GM18951 (cell line): ENCODE data around the gene ASIC4.

Experiments
- POLR2A ChIP-seq: IDR thresholded peaks from 4 replicates; pipeline ENCODE4 v1.6.1; 2011; ENCODE audit warnings: mild to moderate bottlenecking; ENCODE audit not compliant: insufficient read length, insufficient read depth; ENCODE audit errors: extremely low read depth
- in situ Hi-C: fragments of 300-500 bp; cut with MboI; formaldehyde crosslinking; loops from one replicate; pipeline ENCODE4 v1.12.0; 2022; ENCODE audit warnings: low sequenced_read_pairs, mixed read lengths, inconsistent platforms; ENCODE audit not compliant: unreplicated experiment

Gene ASIC4

DNA sequence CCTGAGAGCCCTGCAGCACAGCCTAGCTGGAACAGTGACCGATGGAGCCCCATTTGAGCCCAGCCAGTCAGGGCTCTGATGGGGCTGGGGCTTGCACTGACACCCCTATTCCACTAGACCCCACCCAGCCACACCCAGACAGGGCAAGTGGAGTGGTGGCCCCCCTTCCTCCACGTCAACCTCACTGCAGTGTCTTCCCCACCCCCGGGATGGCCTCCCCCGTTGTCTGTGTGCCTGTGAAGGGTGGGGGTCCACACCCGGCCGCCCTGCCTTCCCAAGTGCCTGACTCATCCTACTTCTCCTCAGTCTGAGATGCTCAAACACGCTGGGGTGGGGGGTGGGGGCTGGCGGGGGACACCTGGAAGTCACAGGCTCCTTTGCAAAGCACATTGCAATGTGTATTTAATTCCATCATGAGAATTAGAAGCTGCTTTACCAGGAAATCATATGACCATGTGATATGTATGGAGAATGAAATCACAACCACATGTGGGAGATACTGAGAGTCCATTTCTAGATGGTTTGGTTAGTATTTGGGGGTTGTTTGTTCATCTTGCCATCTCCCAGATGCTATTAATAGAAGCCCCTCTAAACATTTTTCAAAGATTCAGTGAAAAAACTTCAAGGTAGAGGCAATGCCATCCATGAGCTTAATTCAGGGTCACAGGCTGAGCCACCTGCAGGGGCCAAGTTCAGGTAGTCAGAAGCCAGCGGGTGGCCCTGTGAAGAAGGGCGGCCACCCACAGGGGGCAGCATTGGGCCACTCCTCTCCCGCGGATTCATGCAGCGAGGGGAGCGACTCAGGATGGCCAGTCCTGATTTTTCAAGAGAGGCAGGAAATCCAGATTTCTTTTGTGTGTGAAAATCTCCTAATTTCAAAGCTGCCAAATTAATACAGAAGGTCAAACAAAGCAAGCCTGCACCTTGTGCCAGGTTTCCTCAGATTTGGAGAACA is 38.3 kb upstream of the ASIC4 start:
- TF ChIP-seq POLR2A: no peak
- in situ Hi-C loops: no loop called here

DNA sequence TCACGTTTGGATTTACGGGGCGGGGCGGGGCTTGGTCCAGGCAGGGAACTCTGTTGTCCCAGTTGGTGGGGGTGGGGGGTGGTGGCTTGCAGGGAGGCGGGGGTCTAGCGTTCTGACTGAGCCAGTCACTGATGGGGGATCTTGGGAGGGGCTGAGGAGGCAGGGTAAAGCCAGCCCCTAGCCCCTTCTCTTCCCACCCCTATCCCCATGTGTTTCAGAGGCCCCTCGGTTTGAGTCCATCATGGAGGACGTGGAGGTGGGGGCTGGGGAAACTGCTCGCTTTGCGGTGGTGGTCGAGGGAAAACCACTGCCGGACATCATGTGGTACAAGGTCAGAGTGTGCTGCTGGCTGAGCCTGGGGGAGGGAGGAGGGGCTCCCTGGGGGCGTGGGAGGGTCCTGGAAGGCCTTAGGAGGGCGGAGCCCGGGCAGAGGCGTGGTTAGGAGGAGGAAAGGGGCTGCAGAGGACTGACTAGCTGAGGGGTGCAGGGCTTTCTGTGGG is 37.6 kb upstream of the ASIC4 start:
- TF ChIP-seq POLR2A: no peak
- in situ Hi-C loops: no loop called here

DNA sequence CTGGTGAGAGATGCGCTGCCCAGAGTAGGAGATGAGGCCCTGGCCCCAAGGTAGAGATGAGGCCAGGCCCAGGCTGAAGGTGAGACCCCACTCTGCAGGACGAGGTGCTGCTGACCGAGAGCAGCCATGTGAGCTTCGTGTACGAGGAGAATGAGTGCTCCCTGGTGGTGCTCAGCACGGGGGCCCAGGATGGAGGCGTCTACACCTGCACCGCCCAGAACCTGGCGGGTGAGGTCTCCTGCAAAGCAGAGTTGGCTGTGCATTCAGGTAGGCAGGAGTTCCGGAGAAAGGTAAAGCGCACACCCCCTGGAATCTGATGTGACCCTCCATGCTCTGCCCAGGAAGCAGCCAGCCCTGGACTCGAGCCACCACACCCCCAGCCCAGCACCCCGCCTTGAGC is 37.1 kb upstream of the ASIC4 start:
- no peak for TF ChIP-seq POLR2A
- in situ Hi-C loops: no loop called here

DNA sequence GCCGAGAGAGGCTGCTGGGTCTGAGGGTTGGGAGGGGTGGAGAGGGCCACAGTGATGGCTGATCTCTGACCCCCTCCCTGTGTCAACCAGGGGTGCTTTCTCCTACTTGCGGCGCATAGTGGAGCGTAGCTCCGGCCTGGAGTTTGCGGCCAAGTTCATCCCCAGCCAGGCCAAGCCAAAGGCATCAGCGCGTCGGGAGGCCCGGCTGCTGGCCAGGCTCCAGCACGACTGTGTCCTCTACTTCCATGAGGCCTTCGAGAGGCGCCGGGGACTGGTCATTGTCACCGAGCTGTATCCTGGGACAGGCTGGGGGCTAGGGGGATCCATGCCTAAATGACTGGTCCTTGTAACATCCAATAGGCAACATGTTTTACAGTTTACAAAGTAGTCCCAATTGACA is 36.5 kb upstream of the ASIC4 start:
- in situ Hi-C loops: no loop called here
- TF ChIP-seq POLR2A: no peak

DNA sequence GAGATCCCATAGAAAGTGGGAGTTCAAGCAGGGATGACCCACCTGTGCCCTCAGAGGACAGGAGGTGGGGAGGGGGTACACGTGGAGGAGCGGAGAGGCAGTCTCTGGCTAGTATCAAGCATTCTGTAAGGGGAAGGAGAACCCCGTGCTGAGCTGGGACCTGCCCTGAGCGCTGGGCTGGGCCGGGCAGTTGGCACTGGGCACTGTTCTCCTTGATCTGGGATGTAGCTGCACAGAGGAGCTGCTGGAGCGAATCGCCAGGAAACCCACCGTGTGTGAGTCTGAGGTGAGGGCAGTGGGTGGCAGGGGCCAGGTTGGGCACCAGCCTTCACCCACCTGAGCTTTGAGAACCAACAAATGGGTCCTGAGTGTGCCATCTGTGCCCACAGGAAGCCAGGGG is 35.4 kb upstream of the ASIC4 start:
- in situ Hi-C loops: no loop called here
- TF ChIP-seq POLR2A: no peak

DNA sequence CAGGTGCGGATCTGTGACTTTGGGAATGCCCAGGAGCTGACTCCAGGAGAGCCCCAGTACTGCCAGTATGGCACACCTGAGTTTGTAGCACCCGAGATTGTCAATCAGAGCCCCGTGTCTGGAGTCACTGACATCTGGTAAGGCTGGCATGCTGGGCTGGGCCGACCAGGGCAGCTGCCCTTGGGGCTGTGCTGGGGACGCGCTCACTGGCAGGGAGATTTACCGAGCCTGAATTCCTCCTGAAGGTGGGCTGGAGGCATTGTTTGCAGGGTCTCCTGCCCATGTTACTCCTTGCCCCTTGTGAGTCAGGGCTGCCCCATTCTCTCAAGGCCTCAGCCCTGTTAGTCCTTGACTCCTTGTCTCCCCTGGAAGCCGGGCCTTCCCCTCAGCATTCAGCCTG is 34.3 kb upstream of the ASIC4 start:
- TF ChIP-seq POLR2A: no peak
- in situ Hi-C loops: no loop called here

DNA sequence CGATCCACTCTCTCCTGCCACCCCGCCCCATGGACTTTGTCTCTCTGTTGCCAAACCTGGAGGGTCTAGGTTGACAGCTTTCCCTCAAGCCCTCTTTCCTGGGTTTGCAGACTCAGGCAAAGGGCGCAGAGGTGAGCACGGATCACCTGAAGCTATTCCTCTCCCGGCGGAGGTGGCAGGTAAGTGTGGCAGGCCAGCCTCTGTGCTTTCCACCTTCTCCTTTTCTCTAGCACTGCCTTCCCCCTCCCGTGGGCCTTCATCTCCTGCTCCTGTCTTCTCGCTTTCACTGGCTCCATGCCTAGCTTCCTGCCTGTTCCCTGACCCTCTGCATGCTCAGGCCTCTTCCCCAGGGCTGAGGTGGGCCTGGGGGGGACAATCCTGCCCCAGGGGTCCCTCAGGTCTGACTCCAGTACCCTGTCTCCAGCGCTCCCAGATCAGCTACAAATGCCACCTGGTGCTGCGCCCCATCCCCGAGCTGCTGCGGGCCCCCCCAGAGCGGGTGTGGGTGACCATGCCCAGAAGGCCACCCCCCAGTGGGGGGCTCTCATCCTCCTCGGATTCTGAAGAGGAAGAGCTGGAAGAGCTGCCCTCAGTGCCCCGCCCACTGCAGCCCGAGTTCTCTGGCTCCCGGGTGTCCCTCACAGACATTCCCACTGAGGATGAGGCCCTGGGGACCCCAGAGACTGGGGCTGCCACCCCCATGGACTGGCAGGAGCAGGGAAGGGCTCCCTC is 31.4 kb upstream of the ASIC4 start:
- in situ Hi-C loops: no loop called here
- TF ChIP-seq POLR2A: no peak

DNA sequence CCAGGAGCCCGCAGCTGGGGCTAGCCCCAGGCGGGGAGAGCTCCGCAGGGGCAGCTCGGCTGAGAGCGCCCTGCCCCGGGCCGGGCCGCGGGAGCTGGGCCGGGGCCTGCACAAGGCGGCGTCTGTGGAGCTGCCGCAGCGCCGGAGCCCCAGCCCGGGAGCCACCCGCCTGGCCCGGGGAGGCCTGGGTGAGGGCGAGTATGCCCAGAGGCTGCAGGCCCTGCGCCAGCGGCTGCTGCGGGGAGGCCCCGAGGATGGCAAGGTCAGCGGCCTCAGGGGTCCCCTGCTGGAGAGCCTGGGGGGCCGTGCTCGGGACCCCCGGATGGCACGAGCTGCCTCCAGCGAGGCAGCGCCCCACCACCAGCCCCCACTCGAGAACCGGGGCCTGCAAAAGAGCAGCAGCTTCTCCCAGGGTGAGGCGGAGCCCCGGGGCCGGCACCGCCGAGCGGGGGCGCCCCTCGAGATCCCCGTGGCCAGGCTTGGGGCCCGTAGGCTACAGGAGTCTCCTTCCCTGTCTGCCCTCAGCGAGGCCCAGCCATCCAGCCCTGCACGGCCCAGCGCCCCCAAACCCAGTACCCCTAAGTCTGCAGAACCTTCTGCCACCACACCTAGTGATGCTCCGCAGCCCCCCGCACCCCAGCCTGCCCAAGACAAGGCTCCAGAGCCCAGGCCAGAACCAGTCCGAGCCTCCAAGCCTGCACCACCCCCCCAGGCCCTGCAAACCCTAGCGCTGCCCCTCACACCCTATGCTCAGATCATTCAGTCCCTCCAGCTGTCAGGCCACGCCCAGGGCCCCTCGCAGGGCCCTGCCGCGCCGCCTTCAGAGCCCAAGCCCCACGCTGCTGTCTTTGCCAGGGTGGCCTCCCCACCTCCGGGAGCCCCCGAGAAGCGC is 30.6 kb upstream of the ASIC4 start:
- no peak for TF ChIP-seq POLR2A
- in situ Hi-C loops: no loop called here

DNA sequence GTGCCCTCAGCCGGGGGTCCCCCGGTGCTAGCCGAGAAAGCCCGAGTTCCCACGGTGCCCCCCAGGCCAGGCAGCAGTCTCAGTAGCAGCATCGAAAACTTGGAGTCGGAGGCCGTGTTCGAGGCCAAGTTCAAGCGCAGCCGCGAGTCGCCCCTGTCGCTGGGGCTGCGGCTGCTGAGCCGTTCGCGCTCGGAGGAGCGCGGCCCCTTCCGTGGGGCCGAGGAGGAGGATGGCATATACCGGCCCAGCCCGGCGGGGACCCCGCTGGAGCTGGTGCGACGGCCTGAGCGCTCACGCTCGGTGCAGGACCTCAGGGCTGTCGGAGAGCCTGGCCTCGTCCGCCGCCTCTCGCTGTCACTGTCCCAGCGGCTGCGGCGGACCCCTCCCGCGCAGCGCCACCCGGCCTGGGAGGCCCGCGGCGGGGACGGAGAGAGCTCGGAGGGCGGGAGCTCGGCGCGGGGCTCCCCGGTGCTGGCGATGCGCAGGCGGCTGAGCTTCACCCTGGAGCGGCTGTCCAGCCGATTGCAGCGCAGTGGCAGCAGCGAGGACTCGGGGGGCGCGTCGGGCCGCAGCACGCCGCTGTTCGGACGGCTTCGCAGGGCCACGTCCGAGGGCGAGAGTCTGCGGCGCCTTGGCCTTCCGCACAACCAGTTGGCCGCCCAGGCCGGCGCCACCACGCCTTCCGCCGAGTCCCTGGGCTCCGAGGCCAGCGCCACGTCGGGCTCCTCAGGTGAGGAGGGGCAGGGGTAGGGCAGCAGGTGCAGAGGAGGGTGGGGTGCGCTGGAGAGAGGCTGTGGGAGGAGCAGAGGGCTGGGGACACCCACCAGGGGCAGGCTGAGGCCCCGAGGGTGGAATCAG is 29.7 kb upstream of the ASIC4 start:
- TF ChIP-seq POLR2A: no peak
- in situ Hi-C loops: no loop called here

DNA sequence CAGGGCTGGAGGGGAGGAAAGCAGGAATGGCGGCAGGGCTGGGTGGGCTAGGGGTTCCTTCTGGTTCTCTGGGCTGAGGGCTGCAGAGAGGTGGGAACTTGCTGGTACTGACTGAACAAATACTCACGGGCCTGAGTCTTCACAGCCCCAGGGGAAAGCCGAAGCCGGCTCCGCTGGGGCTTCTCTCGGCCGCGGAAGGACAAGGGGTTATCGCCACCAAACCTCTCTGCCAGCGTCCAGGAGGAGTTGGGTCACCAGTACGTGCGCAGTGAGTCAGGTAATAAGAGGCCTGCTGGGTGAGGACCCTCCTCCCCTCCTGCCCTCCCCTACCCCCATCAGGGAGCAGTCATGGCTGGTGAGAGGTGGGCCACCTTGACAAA is 29.1 kb upstream of the ASIC4 start:
- TF ChIP-seq POLR2A: no peak
- in situ Hi-C loops: no loop called here

DNA sequence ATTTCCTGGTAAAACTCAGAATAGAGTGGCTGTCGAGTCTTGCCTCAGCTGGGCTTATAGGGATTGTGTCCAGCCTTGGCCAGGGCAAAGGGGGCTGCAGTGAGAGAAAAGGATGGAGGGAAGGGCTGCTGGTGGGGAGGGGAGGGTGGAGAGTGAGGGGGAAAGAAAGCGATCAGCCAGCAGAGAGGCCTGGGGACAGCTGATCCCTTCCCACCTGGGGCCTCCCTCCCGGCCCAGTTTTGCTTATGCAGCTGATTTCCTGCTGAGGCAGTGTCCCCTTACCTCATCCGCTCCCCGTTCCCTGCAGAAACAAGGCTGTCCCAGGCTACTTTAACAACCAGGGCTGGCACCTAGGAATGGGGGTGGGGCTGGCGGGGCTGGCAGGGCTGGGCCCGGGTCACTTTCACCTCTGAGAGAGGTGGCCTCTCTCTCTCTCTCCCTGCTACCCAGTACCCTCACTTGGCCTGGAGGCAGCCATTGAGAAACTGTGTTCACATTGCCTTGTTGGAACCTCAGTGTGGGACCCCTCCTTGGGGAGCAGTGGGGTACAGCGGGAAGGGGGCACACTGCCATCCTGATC is 27.8 kb upstream of the ASIC4 start:
- in situ Hi-C loops: no loop called here

More for the DNA sequence above, 27.8 kb upstream of the ASIC4 start:
- TF ChIP-seq POLR2A: no peak
